HepG2 (cell line): ENCODE results near the gene CLDN7. TPM values are rescaled to one million over a fixed set of nuclear protein-coding genes. Genes with fewer than 3 reads are reported as not detected.
A peak's percentile ranks its signal among the peaks of the same experiment; 100 is the strongest.

Experiments
- ATAC-seq: fragments of 200-7000 bp; cut with Tn5 transposase; 3 replicates; pipeline ENCODE4 v1.9.1; 2020; ENCODE audit warnings: mild to moderate bottlenecking, moderate library complexity
- BruUV-seq: library from RNA; stranded (reverse); fragments of 400-500 nt; replicated peaks from 2 replicates; lab custom pipeline; 2021; lab: Mats Ljungman, UMichigan
- CTCF ChIA-PET: fragments of 300-600 bp; formaldehyde crosslinking; extraction: SDS; loops from one replicate; lab custom pipeline; 2021; ENCODE audit warnings: low total read pairs, inconsistent platforms, low intra/inter-chr PET ratio; lab: Yijun Ruan, JAX
- POLR2A ChIA-PET: fragments of 350-600 bp; sonication (Branson Sonifier 250); formaldehyde crosslinking; loops from one replicate; lab custom pipeline; 2020; ENCODE audit warnings: antibody characterized with exemption, inconsistent platforms; lab: Yijun Ruan, JAX
- DNase-seq: peaks from one replicate; pipeline ENCODE4 v3.0.0-alpha.2; 2015; ENCODE audit warnings: low spot score
- FAIRE-seq: peaks from 3 replicates; lab custom pipeline; 2011; peaks lifted over from hg19 to GRCh38; lab: Jason Lieb, UNC
- H2AFZ ChIP-seq: one replicate; pipeline ENCODE4 v1.6.1; 2011; ENCODE audit warnings: low read length, inconsistent platforms
- H3K27ac ChIP-seq: fragments of 300-600 bp; 3 replicates; pipeline ENCODE4 v1.8.0; 2011; ENCODE audit warnings: mixed run types, mild to moderate bottlenecking, mixed read lengths, low read length, inconsistent platforms; ENCODE audit not compliant: insufficient read depth; ENCODE audit errors: extremely low read length
- H3K27me3 ChIP-seq, 2 experiments: fragments of 200-600 bp in 1 of 2; 2 replicates in 1 of 2; 3 replicates in 1 of 2; pipeline versions ENCODE4 v1.6.0 to v1.8.0; 2011; ENCODE audit warnings: low read length in 2 of 2, mild to moderate bottlenecking in 2 of 2, moderate library complexity in 2 of 2, inconsistent platforms in 1 of 2; ENCODE audit not compliant: insufficient read depth in 2 of 2, control insufficient read depth in 1 of 2
- H3K36me3 ChIP-seq, 2 experiments: fragments of 200-600 bp in 1 of 2; replicated peaks in 1 of 2; 2 replicates in 1 of 2; 3 replicates in 1 of 2; pipeline versions ENCODE4 v1.5.1 to v1.8.0; 2011; ENCODE audit warnings: low read length in 2 of 2, inconsistent platforms in 1 of 2; ENCODE audit not compliant: insufficient read depth in 2 of 2, control insufficient read depth in 1 of 2
- H3K4me1 ChIP-seq: 2 replicates; pipeline ENCODE4 v1.5.1; 2012; ENCODE audit warnings: low read length, inconsistent platforms; ENCODE audit not compliant: insufficient read depth
- H3K4me2 ChIP-seq: 2 replicates; pipeline ENCODE4 v1.6.0; 2011; ENCODE audit warnings: low read depth, low read length, inconsistent platforms
- H3K4me3 ChIP-seq, 3 experiments: fragments of 200-600 bp in 1 of 3; sonication (generic), shearing (Covaris generic) in 1 of 3; replicated peaks in 1 of 3; 2 replicates each; pipeline ENCODE4 v1.5.1; 2011 to 2016; ENCODE audit warnings: low read length in 3 of 3, inconsistent platforms in 2 of 3, low read depth in 2 of 3, mild to moderate bottlenecking in 2 of 3, control low read depth in 1 of 3, mixed read lengths in 1 of 3; ENCODE audit not compliant: insufficient read depth in 1 of 3
- H3K79me2 ChIP-seq: one replicate; pipeline ENCODE4 v1.6.1; 2011; ENCODE audit warnings: low read length, inconsistent platforms; ENCODE audit not compliant: insufficient read depth
- H3K9ac ChIP-seq: 2 replicates; pipeline ENCODE4 v1.6.0; 2011; ENCODE audit warnings: mild to moderate bottlenecking, low read depth, low read length, inconsistent platforms; ENCODE audit not compliant: insufficient read depth
- H3K9me3 ChIP-seq: 2 replicates; pipeline ENCODE4 v1.5.1; 2012; ENCODE audit warnings: mild to moderate bottlenecking, low read length
- H4K20me1 ChIP-seq: 2 replicates; pipeline ENCODE4 v1.6.0; 2011; ENCODE audit warnings: inconsistent platforms, mild to moderate bottlenecking, low read length, moderate library complexity; ENCODE audit not compliant: insufficient read depth
- BORCS8-MEF2B ChIP-seq: sonication (generic); formaldehyde crosslinking; IDR thresholded peaks from 2 replicates; pipeline ENCODE4 v1.8.0; 2022; ENCODE audit warnings: mild to moderate bottlenecking, missing genetic modification reagents
- EED ChIP-seq: sonication (generic); formaldehyde crosslinking; IDR thresholded peaks from 2 replicates; pipeline ENCODE4 v1.5.0; 2020; ENCODE audit warnings: mild to moderate bottlenecking, missing genetic modification reagents
- FOXK2 ChIP-seq: fragments of 450-650 bp; IDR thresholded peaks from 2 replicates; pipeline ENCODE4 v1.6.1; 2016
- LCORL ChIP-seq, 2 experiments: fragments of 450-650 bp in 1 of 2; sonication (generic) in 1 of 2; formaldehyde crosslinking in 1 of 2; IDR thresholded peaks; 2 replicates each; pipeline versions ENCODE4 v1.5.0 to v1.6.1; 2017 to 2020; ENCODE audit warnings: antibody characterized with exemption in 1 of 2, missing genetic modification reagents in 1 of 2
- MTA1 ChIP-seq: sonication (generic); formaldehyde crosslinking; IDR thresholded peaks from 2 replicates; pipeline ENCODE4 v1.4.0; 2020; ENCODE audit warnings: missing genetic modification reagents, mild to moderate bottlenecking, borderline replicate concordance
- SIN3A ChIP-seq: IDR thresholded peaks from 2 replicates; pipeline ENCODE4 v1.6.1; 2011; ENCODE audit warnings: low read depth, mild to moderate bottlenecking, control low read depth, low read length, borderline replicate concordance
- SNAPC5 ChIP-seq: sonication (generic); formaldehyde crosslinking; IDR thresholded peaks from 2 replicates; pipeline ENCODE4 v1.8.1; 2023; ENCODE audit warnings: mild to moderate bottlenecking, missing genetic modification reagents, borderline replicate concordance
- SRSF1 ChIP-seq: fragments of 200-400 bp; formaldehyde crosslinking; optimal IDR thresholded peaks from 2 replicates; pipeline ENCODE3; 2017; ENCODE audit warnings: mild to moderate bottlenecking, low read depth, low read length, moderate library complexity
- ZBTB20 ChIP-seq: sonication (generic); formaldehyde crosslinking; IDR thresholded peaks from 2 replicates; pipeline ENCODE4 v1.8.1; 2023; ENCODE audit warnings: missing genetic modification reagents, low read depth, mild to moderate bottlenecking, borderline replicate concordance
- ZFP36 ChIP-seq: fragments of 150-350 bp; IDR thresholded peaks from 2 replicates; pipeline ENCODE4 v1.6.1; 2018; ENCODE audit warnings: borderline replicate concordance, low read length, low read depth; ENCODE audit not compliant: partially characterized antibody
- ZNF580 ChIP-seq: IDR thresholded peaks from 2 replicates; pipeline ENCODE4 v1.6.1; 2016; ENCODE audit warnings: low read depth, borderline replicate concordance
- ZNF761 ChIP-seq: sonication (generic); formaldehyde crosslinking; conservative IDR thresholded peaks from 2 replicates; pipeline ENCODE4 v1.4.0; 2020; ENCODE audit warnings: mild to moderate bottlenecking, missing genetic modification reagents
- ZNF790 ChIP-seq: sonication (generic); formaldehyde crosslinking; IDR thresholded peaks from 2 replicates; pipeline ENCODE4 v1.8.0; 2022; ENCODE audit warnings: missing genetic modification reagents, mild to moderate bottlenecking, borderline replicate concordance
- WGBS: methylation state at CpG from one replicate; pipeline ENCODE4 v1.1.6; 2017; ENCODE audit warnings: low lambda C conversion rate; 5-methylcytosine and 5-hydroxymethylcytosine counted together
- in situ Hi-C: cut with HindIII; loops from 2 replicates; pipeline ENCODE4 v1.10.0; 2017; ENCODE audit warnings: low pct_unique_long_range_greater_than_20kb; ENCODE audit not compliant: extremely low pct_ligation_motif_present
- intact Hi-C: fragments of 100-400 bp; cut with micrococcal nuclease; formaldehyde crosslinking; loops from one replicate; pipeline ENCODE4 v1.10.0; 2022; ENCODE audit not compliant: unreplicated experiment
- polyA plus RNA-seq, 8 experiments: library from polyadenylated mRNA; depleted of rRNA in 3 of 8; stranded (reverse) in 7 of 8; unstranded in 1 of 8; fragments of >200 nt; fragmentation: Illumina TruSeq in 4 of 8; extraction: Trizol in 4 of 8; gene quantifications; 2 replicates each; pipeline versions ENCODE4 v1.2.1 to v1.2.3, GENCODE V29; 2011 to 2016; ENCODE audit warnings: low read depth in 4 of 8, missing spikeins in 1 of 8, mixed read lengths in 1 of 8; ENCODE audit not compliant: insufficient read depth in 1 of 8
- total RNA-seq, 5 experiments: library from RNA; depleted of rRNA; stranded (reverse); fragments of >200 nt; fragmentation: Illumina TruSeq; extraction: Trizol; gene quantifications; 2 replicates each; pipeline ENCODE4 v1.2.3, GENCODE V29; 2016; ENCODE audit warnings: low read depth in 1 of 5
- TF ChIP-seq, protein P1 (sequence below): sonication (generic); formaldehyde crosslinking; IDR thresholded peaks from 2 replicates; pipeline ENCODE4 v1.5.1; 2020; ENCODE audit warnings: missing genetic modification reagents, mild to moderate bottlenecking, borderline replicate concordance
- TF ChIP-seq, protein P2 (sequence below): sonication (generic); formaldehyde crosslinking; IDR thresholded peaks from 2 replicates; pipeline ENCODE4 v1.8.0; 2022; ENCODE audit warnings: missing genetic modification reagents, low read depth, mild to moderate bottlenecking, borderline replicate concordance

Gene CLDN7
- total and polyA plus RNA-seq, 2 of the 13 experiments (the other 11 are each of a cell fraction or from before 2014, with no cell fraction given): not detected

- peak; percentile 59; the same call in 1 of the 2 replicates for TF ChIP-seq ZNF580 (CRISPR knock-in tag)
- peak; percentile 85; the same call in 1 of the 2 replicates for TF ChIP-seq SIN3A
- 0 out of 2 replicates have a peak, but pooled peaks have one; percentile 65 for TF ChIP-seq MTA1 (CRISPR knock-in tag)
- 0 out of 2 replicates have a peak, but pooled peaks have one; percentile 53 for TF ChIP-seq ZNF790
- no peak for TF ChIP-seq ZFP36
- peak; percentile 75 for TF ChIP-seq SRSF1
Measured at GRCh38 chr17:7234083-7234951, 28.0 kb downstream of the CLDN7 start, which contains the start of gene DVL2 (continued).

DNA sequence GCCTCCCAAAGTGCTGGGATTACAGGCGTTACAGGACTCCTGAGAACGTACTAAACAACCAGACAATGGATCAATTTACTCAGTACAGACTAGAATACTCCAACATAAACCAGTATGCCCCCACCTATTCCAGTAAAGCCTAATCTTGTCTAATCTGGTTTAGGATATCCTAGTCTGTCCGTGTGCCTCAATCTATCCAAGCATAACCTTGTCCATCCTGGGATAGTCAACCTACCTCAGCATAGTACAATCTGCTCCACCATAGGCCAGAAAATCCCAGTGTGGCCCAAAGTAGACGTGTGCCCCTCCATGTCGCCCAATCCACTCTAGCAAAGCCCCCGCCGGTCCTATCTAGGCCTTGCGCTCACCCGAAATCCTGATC is 28.6 kb downstream of the CLDN7 start:
- peaks cover 53% of the 10 kb centered on the region for H3K4me1 ChIP-seq
- 0% methylated on average over 9 of the region's 9 CpGs for WGBS
- no peaks in the 10 kb centered on the region; a peak in 1 of 5 replicates for H3K27me3 ChIP-seq
- H4K20me1 ChIP-seq: peaks cover 13% of the 10 kb centered on the region; the same call in 1 of the 2 replicates
- H3K79me2 ChIP-seq: peaks cover 57% of the 10 kb centered on the region
- POLR2A ChIA-PET: interaction anchor here (0.7 to 8.9 kb wide), 18 partner anchors 9 to 198 kb away, joined by 3 to 140 read pairs (median 5); partner anchors contain the start of genes ACADVL, ASGR1, ASGR2 and CTDNEP1
- intact Hi-C loops (loop anchor here (10.0 kb wide), 1 partner anchor 59 kb away; the partner anchor contains the start of gene ASGR1), in situ Hi-C loops (no loop called here)
- peak overlapping the region; percentile 66 to 93 (median 89) for H3K4me3 ChIP-seq
- FAIRE-seq (no peak), DNase-seq (no peak), ATAC-seq (peak; percentile 12)
- peak overlapping the region; percentile 92 for H3K4me2 ChIP-seq
- BruUV-seq: no TSS peak
- H3K9me3 ChIP-seq: no peaks in the 10 kb centered on the region
- TF ChIP-seq LCORL (IDR thresholded peaks at IDR 0.05) (no peak), LCORL (CRISPR knock-in tag; IDR thresholded peaks at IDR 0.05) (peak; percentile 3; the same call in 1 of the 2 replicates), SNAPC5 (CRISPR knock-in tag) (0 out of 2 replicates have a peak, but pooled peaks have one; percentile 21), EED (0 out of 2 replicates have a peak, but pooled peaks have one; percentile 5), ZNF761 (CRISPR knock-in tag) (no peak), FOXK2 (no peak), ZBTB20 (0 out of 2 replicates have a peak, but pooled peaks have one; percentile 60), BORCS8-MEF2B (CRISPR knock-in tag) (0 out of 2 replicates have a peak, but pooled peaks have one; percentile 0)
- TF ChIP-seq, protein P1, sequence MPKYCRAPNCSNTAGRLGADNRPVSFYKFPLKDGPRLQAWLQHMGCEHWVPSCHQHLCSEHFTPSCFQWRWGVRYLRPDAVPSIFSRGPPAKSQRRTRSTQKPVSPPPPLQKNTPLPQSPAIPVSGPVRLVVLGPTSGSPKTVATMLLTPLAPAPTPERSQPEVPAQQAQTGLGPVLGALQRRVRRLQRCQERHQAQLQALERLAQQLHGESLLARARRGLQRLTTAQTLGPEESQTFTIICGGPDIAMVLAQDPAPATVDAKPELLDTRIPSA (CRISPR knock-in tag): peak; percentile 23; the same call in 1 of the 2 replicates
- TF ChIP-seq, protein P2, sequence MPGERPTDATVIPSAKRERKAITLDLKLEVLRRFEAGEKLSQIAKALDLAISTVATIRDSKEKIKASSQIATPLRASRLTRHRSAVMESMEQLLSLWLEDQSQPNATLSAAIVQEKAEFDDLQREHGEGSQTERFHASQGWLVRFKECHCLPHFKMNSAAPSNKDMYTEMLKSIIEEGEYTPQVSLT (CRISPR knock-in tag): no peak
- H3K36me3 ChIP-seq: peaks cover 24 to 50% of the 10 kb centered on the region in 2 experiments
- CTCF ChIA-PET: no interaction called here
- no peak overlapping the region for H2AFZ ChIP-seq
- peak overlapping the region; percentile 83 for H3K9ac ChIP-seq
- H3K27ac ChIP-seq: peak overlapping the region; percentile 79
